ENCODE measurements around the gene POGLUT3. TPM values are rescaled to one million over a fixed set of nuclear protein-coding genes. Genes with fewer than 3 reads are reported as not detected.

The POGLUT3 gene
- total and polyA plus RNA-seq, 4 donors: 23.4 to 49.0 (median 39.1) TPM

DNA sequence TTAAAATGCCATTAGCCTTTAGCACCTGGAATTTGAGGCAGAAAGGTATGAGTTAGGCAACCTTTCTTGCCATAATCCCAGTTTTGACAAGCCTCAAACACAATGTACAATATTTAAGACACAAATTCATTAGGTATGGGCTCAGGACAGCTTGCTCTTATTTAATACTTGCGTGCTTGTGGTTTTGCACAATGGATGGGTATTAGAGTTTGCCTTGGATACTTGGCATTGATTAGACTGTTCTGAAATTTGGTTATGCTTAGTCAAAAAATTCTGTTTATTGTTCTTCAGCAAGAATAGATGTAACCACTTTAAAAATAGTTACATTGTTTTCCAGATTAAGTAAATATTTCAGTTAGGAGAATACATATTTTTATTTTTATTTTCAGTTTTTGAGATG lies 25.5 kb downstream of the POGLUT3 start:
- no peak for DNase-seq
- H3K36me3 ChIP-seq (ENCODE audit: control insufficient read depth in 1 of 2, insufficient read depth in 2 of 2, low read length in 1 of 2): peaks cover 2% of the 10 kb centered on the region in 2 donors
- no peak for ATAC-seq (ENCODE audit: low FRiP score)
- H3K27ac ChIP-seq (ENCODE audit: low read depth in 1 of 2, low read length in 2 of 2): no peak overlapping the region
- H3K9me3 ChIP-seq (ENCODE audit: control insufficient read depth, low read length): no peaks in the 10 kb centered on the region
- 95 to 96% methylated on average over 1 of the region's 1 CpG for WGBS, 2 donors
- intact Hi-C loops (cut with DNase I): no loop called here
- peaks cover 0 to 2% of the 10 kb centered on the region in 2 donors for H3K4me1 ChIP-seq (ENCODE audit: control insufficient read depth in 1 of 2, insufficient read depth in 2 of 2, low read length in 2 of 2)
- H3K4me3 ChIP-seq (ENCODE audit: low read length in 2 of 2): no peak overlapping the region
- H3K27me3 ChIP-seq (ENCODE audit: control insufficient read depth in 1 of 2, insufficient read depth in 2 of 2, low read length in 1 of 2): no peaks in the 10 kb centered on the region

DNA sequence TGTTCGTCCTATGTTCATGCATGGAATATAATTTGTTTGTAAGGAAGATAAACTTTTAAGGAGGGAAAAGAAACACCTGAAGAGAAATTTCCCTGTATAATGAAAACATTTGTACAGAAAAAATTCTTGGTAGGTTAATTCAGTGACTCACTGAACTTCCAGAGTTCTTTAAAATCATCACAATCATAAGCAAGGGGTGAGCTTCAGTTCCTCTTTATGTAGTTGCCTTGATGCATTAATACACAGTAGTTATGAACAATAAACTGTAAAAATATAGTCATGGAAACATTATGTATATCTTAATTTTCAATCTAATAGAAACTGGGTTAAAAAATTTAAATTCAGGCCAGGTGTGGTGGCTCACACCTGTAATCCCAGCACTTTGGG lies 29.7 kb downstream of the POGLUT3 start:
- ATAC-seq (ENCODE audit: low FRiP score) (no peak), DNase-seq (no peak)
- Histone ChIP-seq H3K4me3 (ENCODE audit: low read length in 2 of 2) (no peak overlapping the region), H3K36me3 (ENCODE audit: control insufficient read depth in 1 of 2, insufficient read depth in 2 of 2, low read length in 1 of 2) (peaks cover 0 to 2% of the 10 kb centered on the region in 2 donors), H3K9me3 (ENCODE audit: control insufficient read depth, low read length) (no peaks in the 10 kb centered on the region), H3K4me1 (ENCODE audit: control insufficient read depth in 1 of 2, insufficient read depth in 2 of 2, low read length in 2 of 2) (peaks cover 0 to 2% of the 10 kb centered on the region in 2 donors), H3K27me3 (ENCODE audit: control insufficient read depth in 1 of 2, insufficient read depth in 2 of 2, low read length in 1 of 2) (no peaks in the 10 kb centered on the region), H3K27ac (ENCODE audit: low read depth in 1 of 2, low read length in 2 of 2) (no peak overlapping the region)
- 19 to 25% methylated on average over 1 of the region's 1 CpG for WGBS, 2 donors
- intact Hi-C loops (cut with DNase I): loop anchor here in 1 of 2 donors (5.0 kb wide), 1 partner anchor 179 kb away; no protein-coding TSS in a partner anchor

DNA sequence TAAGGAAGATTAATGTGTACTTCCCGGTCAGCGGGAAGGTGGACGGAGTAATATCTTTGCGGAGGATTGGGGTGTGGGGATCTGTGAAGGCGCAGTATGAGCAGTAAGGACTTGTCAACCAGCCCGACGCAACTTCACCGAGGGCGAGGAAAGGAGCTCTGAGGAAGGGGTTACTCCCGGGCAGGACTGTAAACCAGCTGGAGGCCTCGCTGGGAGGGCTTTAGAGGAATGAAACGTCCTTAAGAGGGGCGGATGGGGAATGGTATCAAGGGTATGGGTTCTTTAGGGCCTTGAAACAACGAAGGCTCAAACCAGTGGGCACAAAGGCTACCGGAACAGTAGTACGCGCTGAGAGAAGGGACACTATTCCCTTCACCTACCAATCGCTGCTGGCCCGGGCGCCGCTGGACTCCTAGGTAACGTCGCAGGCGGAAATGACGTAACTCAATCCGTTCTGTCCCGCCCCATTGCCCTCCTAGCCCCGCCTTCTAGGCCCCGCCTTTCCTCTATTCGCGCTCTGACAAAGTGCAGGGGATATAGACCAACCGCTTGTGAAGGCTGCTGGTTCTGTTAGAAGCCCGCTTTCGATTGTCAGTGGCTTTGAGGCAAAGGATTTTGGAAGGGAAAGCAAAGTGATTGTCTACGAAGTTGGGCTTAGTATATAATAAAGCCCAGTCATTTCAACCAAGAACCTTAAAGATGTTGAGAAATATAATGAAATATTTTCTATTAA lies 30.9 kb downstream of the POGLUT3 start, which contains the start of gene C11orf65:
Gene C11orf65, minus strand, starts transcription at position 439 of the 733 bp plus-strand sequence. CDS start 5,970 bp downstream, outside the sequence.
- peak within 1 kb of the TSS; percentile 91 to 94 for H3K27ac ChIP-seq (ENCODE audit: low read depth in 1 of 2, low read length in 2 of 2)
- peaks cover 0 to 2% of the 10 kb centered on the region in 2 donors for H3K4me1 ChIP-seq (ENCODE audit: control insufficient read depth in 1 of 2, insufficient read depth in 2 of 2, low read length in 2 of 2)
- peak; percentile 96 to 98 for DNase-seq
- intact Hi-C loops (cut with DNase I): loop anchor here (1.0 to 5.0 kb wide), 3 partner anchors 30 to 180 kb away; partner anchors contain the start of gene EXPH5 (in 1 of the 2)
- H3K9me3 ChIP-seq (ENCODE audit: control insufficient read depth, low read length): no peaks in the 10 kb centered on the region
- H3K27me3 ChIP-seq (ENCODE audit: control insufficient read depth in 1 of 2, insufficient read depth in 2 of 2, low read length in 1 of 2): no peaks in the 10 kb centered on the region
- 0% methylated on average over 35 of the region's 35 CpGs for WGBS, 2 donors
- H3K36me3 ChIP-seq (ENCODE audit: control insufficient read depth in 1 of 2, insufficient read depth in 2 of 2, low read length in 1 of 2): no peaks in the 10 kb centered on the region
- H3K4me3 ChIP-seq (ENCODE audit: low read length in 2 of 2): peak within 1 kb of the TSS; percentile 22 to 41
- ATAC-seq (ENCODE audit: low FRiP score): peak; percentile 100

DNA sequence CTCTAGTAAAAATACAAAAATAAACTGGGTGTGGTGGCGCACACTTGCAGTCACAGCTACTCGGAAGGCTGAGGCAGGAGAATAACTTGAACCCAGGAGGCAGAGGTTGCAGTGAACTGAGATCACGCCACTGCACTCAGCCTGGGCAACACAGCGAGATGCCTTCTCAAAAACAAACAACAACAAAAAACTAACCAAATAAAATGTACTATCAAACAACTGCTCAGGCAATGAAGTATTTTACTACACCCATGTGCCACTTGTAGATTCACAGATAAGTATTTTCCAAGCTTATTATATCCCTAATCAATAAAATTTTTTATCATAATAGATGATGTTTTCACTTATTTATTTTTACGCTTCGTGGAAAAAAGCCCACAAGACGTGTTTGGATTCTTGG lies 31.8 kb downstream of the POGLUT3 start:
- intact Hi-C loops (cut with DNase I): loop anchor here (2.0 to 5.0 kb wide), 2 partner anchors 30 to 181 kb away; no protein-coding TSS in a partner anchor
- peak overlapping the region in 1 of 2 donors; percentile 91 for H3K27ac ChIP-seq (ENCODE audit: low read depth in 1 of 2, low read length in 2 of 2)
- H3K4me1 ChIP-seq (ENCODE audit: control insufficient read depth in 1 of 2, insufficient read depth in 2 of 2, low read length in 2 of 2): peaks cover 0 to 2% of the 10 kb centered on the region in 2 donors
- peak overlapping the region; percentile 15 to 41 for H3K4me3 ChIP-seq (ENCODE audit: low read length in 2 of 2)
- H3K36me3 ChIP-seq (ENCODE audit: control insufficient read depth in 1 of 2, insufficient read depth in 2 of 2, low read length in 1 of 2): no peaks in the 10 kb centered on the region
- ATAC-seq (ENCODE audit: low FRiP score): no peak
- no peak for DNase-seq
- no peaks in the 10 kb centered on the region for H3K9me3 ChIP-seq (ENCODE audit: control insufficient read depth, low read length)
- H3K27me3 ChIP-seq (ENCODE audit: control insufficient read depth in 1 of 2, insufficient read depth in 2 of 2, low read length in 1 of 2): no peaks in the 10 kb centered on the region
- 54 to 56% methylated on average over 7 of the region's 7 CpGs for WGBS, 2 donors

DNA sequence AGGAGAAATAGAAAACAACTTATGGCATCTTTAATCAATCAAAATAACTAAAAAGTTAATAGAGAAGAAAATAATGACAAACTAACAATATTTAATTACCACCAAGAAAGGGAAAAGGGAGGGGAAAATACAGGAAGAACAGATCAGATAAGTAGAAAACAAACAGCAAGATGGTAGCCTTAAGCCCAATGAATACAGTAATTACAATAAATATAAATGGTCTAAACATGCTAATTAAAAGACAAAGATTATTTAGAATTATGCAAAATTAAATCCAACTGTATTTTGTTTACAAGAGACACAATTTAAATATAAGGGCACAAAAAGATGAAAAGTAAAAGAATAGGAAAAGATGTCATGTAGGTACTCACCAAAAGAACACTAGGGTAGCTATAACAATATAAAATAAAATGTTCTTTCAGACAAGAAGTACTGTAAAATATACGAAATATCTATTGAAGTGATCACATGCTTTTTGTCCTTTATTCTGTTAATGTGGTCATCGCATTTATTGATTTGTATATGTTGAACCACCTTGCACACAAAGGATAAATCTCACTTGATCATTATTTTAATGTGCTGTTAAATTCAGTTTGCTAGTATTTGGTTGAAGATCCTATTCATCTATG lies 44.9 kb downstream of the POGLUT3 start:
- intact Hi-C loops (cut with DNase I): no loop called here
- Histone ChIP-seq H3K27me3 (ENCODE audit: control insufficient read depth in 1 of 2, insufficient read depth in 2 of 2, low read length in 1 of 2) (no peaks in the 10 kb centered on the region), H3K36me3 (ENCODE audit: control insufficient read depth in 1 of 2, insufficient read depth in 2 of 2, low read length in 1 of 2) (no peaks in the 10 kb centered on the region), H3K27ac (ENCODE audit: low read depth in 1 of 2, low read length in 2 of 2) (no peak overlapping the region), H3K4me3 (ENCODE audit: low read length in 2 of 2) (no peak overlapping the region), H3K4me1 (ENCODE audit: control insufficient read depth in 1 of 2, insufficient read depth in 2 of 2, low read length in 2 of 2) (no peaks in the 10 kb centered on the region), H3K9me3 (ENCODE audit: control insufficient read depth, low read length) (no peaks in the 10 kb centered on the region)
- WGBS, 2 donors: 93 to 97% methylated on average over 2 of the region's 2 CpGs
- no peak for DNase-seq
- no peak for ATAC-seq (ENCODE audit: low FRiP score)

Other genes with a start within 250 kb of the POGLUT3 start
- gene C11orf65, start 30.9 kb downstream of the POGLUT3 start, total RNA-seq: under 1 TPM in 1 of 2 donors, not detected in 1; 0.36 TPM
- gene C11orf65, start 30.9 kb downstream of the POGLUT3 start, polyA plus RNA-seq: not detected
- 1 to 10 TPM; 1.8 to 4.5 TPM for gene EXPH5, start 95.4 kb upstream of the POGLUT3 start, total RNA-seq
- gene EXPH5, start 95.4 kb upstream of the POGLUT3 start, polyA plus RNA-seq: under 1 TPM; 0.13 to 0.54 TPM
- gene DDX10, start 166.7 kb upstream of the POGLUT3 start, total RNA-seq: 10 to 100 TPM; 18.8 to 24.2 TPM
- gene DDX10, start 166.7 kb upstream of the POGLUT3 start, polyA plus RNA-seq: 10 to 100 TPM in 1 of 2 donors, 1 to 10 TPM in 1; 9.3 to 11.8 TPM